ENCODE data around the gene DMKN. TPM values are rescaled to one million over a fixed set of nuclear protein-coding genes. Genes with fewer than 3 reads are reported as not detected.

Gene DMKN
- total and polyA plus RNA-seq, 2 of the 8 experiments (the other 6 are each of a cell fraction or from before 2014, with no cell fraction given), result 290 to 330 TPM

DNA sequence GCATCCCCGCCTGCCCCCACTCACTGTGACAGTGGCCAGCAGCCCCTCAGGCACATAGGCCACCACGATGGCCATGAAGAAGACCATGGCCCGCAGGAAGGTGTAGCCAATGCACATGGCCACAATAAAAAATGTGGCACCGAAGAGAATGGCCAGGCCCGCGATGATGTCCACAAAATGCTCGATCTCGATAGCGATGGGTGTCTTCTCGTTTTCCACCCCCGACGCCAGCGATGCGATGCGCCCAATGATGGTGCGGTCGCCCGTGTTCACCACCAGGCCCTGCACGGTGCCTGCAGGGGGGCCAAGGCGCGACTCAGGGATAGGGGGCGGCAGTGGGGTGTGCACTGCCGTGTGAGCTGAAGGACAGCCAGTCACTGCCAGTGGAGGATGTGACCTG lies 46.3 kb upstream of the DMKN start (continued):
- no peak for TF ChIP-seq KDM4A (IDR thresholded peaks at IDR 0.05; ENCODE audit: low read depth, low read length, severe bottlenecking)

All from H1 (cell line).